GM23248 (cell line): ENCODE results near the gene TULP4. TPM values are rescaled to one million over a fixed set of nuclear protein-coding genes. Genes with fewer than 3 reads are reported as not detected.

ENCODE experiments used
- DNase-seq: peaks from one replicate; pipeline ENCODE4 v3.0.0-alpha.2; 2015
- H2AFZ ChIP-seq: fragments of 200-600 bp; sonication (generic); 2 replicates; pipeline ENCODE4 v1.6.1; 2016; ENCODE audit warnings: antibody characterized with exemption
- H3F3A ChIP-seq: fragments of 200-600 bp; sonication (generic); 2 replicates; pipeline ENCODE4 v1.6.1; 2016; ENCODE audit warnings: mild to moderate bottlenecking, antibody characterized with exemption, mixed run types; ENCODE audit not compliant: insufficient read depth
- H3K27ac ChIP-seq: fragments of 200-600 bp; sonication (generic); 2 replicates; pipeline ENCODE4 v1.5.1; 2016; ENCODE audit warnings: mild to moderate bottlenecking
- H3K27me3 ChIP-seq: fragments of 200-600 bp; sonication (generic); replicated peaks from 2 replicates; pipeline ENCODE4 v1.6.1; 2016; ENCODE audit warnings: mild to moderate bottlenecking; ENCODE audit not compliant: insufficient read depth
- H3K36me3 ChIP-seq: fragments of 200-600 bp; sonication (generic); 2 replicates; pipeline ENCODE4 v1.6.1; 2016; ENCODE audit warnings: low read depth, mild to moderate bottlenecking
- H3K4me1 ChIP-seq: fragments of 200-600 bp; sonication (generic); 2 replicates; pipeline ENCODE4 v1.6.1; 2016; ENCODE audit warnings: mild to moderate bottlenecking; ENCODE audit not compliant: insufficient read depth
- H3K4me2 ChIP-seq: fragments of 200-600 bp; sonication (generic); one replicate; pipeline ENCODE4 v1.6.1; 2016; ENCODE audit warnings: mild to moderate bottlenecking; ENCODE audit not compliant: unreplicated experiment
- H3K4me3 ChIP-seq: fragments of 200-600 bp; sonication (generic); 2 replicates; pipeline ENCODE4 v1.5.1; 2016; ENCODE audit warnings: mild to moderate bottlenecking
- H3K79me2 ChIP-seq: fragments of 200-600 bp; sonication (generic); 2 replicates; pipeline ENCODE4 v1.6.1; 2016; ENCODE audit warnings: mild to moderate bottlenecking; ENCODE audit not compliant: insufficient read depth
- H3K9ac ChIP-seq: fragments of 200-600 bp; sonication (generic); 2 replicates; pipeline ENCODE4 v1.6.1; 2016; ENCODE audit warnings: mild to moderate bottlenecking
- H3K9me2 ChIP-seq: fragments of 200-600 bp; sonication (generic); 2 replicates; pipeline ENCODE4 v1.6.1; 2016; ENCODE audit warnings: mixed run types, mild to moderate bottlenecking, moderate library complexity; ENCODE audit not compliant: insufficient read depth
- H3K9me3 ChIP-seq: fragments of 200-600 bp; sonication (generic); one replicate; pipeline ENCODE4 v1.6.1; 2017; ENCODE audit warnings: low read depth
- H4K20me1 ChIP-seq: fragments of 200-600 bp; sonication (generic); 2 replicates; pipeline ENCODE4 v1.6.0; 2016; ENCODE audit not compliant: insufficient read depth
- EZH2 ChIP-seq: fragments of 200-600 bp; sonication (generic); IDR thresholded peaks from 2 replicates; pipeline ENCODE4 v1.6.1; 2018; ENCODE audit warnings: antibody characterized with exemption, mild to moderate bottlenecking; ENCODE audit not compliant: insufficient read depth, poor library complexity, severe bottlenecking
- EZH2phosphoT487 ChIP-seq: fragments of 200-600 bp; sonication (generic); IDR thresholded peaks from 2 replicates; pipeline ENCODE4 v1.6.1; 2018; ENCODE audit warnings: antibody characterized with exemption, moderate library complexity, mild to moderate bottlenecking, low read depth; ENCODE audit not compliant: insufficient read depth
- WGBS, 2 experiments: methylation state at CpG; one replicate each; pipeline ENCODE4 v1.1.6; 2015 to 2017; ENCODE audit warnings: low lambda C conversion rate in 2 of 2, low coverage in 1 of 2; ENCODE audit errors: missing lambda C conversion rate in 2 of 2; 5-methylcytosine and 5-hydroxymethylcytosine counted together
- in situ Hi-C: fragments of 300-500 bp; cut with MboI; formaldehyde crosslinking; loops from 2 replicates; pipeline ENCODE4 v1.15.0; 2020
- polyA plus RNA-seq: library from polyadenylated mRNA; unstranded; fragments of >200 nt; fragmentation: Nextera tagmentation; extraction: Ambion mirVana; gene quantifications from 2 replicates; pipeline ENCODE4 v1.2.1, GENCODE V29; 2016
- total RNA-seq: library from RNA; depleted of rRNA; stranded (reverse); fragments of >200 nt; shearing (Covaris generic); gene quantifications from 2 replicates; pipeline ENCODE4 v1.2.3, GENCODE V29; 2014

Gene TULP4
- total and polyA plus RNA-seq, 2 experiments from 2014 or later = 21.5 to 38.7 TPM

DNA sequence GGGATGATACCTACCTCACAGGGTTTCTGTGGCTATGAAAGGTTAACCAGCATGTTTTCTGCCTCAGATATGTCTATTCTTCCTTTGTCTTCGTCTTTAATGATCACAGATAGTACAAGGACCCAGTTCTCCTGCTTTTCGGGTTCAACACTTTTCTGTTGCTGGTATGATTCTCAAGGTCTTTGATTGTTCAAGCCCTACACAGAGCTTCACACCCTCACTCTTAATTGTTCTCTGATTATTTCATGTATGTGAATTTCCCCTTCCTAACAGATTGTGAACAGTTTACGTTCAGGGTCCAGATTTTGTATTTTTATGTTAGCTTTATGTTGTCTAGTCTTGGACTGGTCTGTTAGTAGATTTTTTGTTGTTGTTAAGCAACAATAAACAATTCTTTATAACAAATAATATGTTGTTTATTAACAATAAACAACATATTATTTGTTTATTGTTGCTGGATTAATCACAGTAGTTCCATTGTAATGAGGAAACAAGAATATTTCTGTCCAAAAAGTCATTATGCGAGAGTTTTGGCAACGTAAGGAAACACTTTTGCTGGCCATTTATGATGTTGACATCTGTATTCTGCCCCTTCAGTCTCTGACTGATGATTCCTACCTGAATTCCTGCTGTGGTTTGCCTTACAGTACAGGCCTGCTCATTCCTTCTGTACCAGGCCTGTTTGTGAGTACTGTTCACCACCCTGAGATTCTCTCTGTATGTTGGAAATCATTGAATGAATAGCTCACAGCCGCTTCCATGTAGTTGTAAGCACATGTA lies 27.2 kb upstream of the TULP4 start:
- peak; percentile 15 for DNase-seq
- peak overlapping the region; percentile 74 for H3K27ac ChIP-seq
- no peak for TF ChIP-seq EZH2phosphoT487
- TF ChIP-seq EZH2 = no peak
- no peak overlapping the region for H3K4me3 ChIP-seq
- H4K20me1 ChIP-seq = no peaks in the 10 kb centered on the region
- H3K9ac ChIP-seq = peak overlapping the region; percentile 63
- no peaks in the 10 kb centered on the region for H3K9me2 ChIP-seq
- H3K4me2 ChIP-seq = no peak overlapping the region
- WGBS, 2 experiments = 94% methylated on average over 6 of the region's 6 CpGs
- H3F3A ChIP-seq = peaks cover 29% of the 10 kb centered on the region
- no peaks in the 10 kb centered on the region for H3K9me3 ChIP-seq
- peaks cover 29% of the 10 kb centered on the region for H3K4me1 ChIP-seq
- no peaks in the 10 kb centered on the region for H3K36me3 ChIP-seq
- H3K79me2 ChIP-seq = peaks cover 59% of the 10 kb centered on the region
- no peaks in the 10 kb centered on the region for H3K27me3 ChIP-seq
- in situ Hi-C loops = no loop called here
- H2AFZ ChIP-seq = no peak overlapping the region

DNA sequence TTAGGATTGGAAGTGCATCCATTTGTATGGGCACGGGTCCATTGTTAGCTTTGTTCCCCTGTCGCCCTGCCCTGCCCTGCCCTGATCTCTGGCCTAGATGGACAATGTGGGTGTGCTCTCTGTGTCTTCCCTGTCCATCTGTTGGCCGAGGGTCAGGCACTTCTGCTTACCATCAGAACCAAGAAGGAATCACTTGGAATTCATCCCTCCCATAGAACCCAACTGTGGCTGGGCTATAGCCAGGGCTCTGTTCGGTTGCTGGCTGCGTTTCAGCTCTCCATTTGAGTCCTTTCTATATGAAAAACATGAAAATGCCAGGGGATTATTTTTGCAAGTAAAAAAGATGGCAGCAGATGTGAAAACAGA lies 26.6 kb upstream of the TULP4 start:
- H3K9me2 ChIP-seq = no peaks in the 10 kb centered on the region
- no peak overlapping the region for H2AFZ ChIP-seq
- 71 to 73% methylated on average over 5 of the region's 5 CpGs for WGBS, 2 experiments
- H3K9ac ChIP-seq = no peak overlapping the region; the same call in 1 of the 2 replicates
- DNase-seq = no peak
- H3K9me3 ChIP-seq = no peaks in the 10 kb centered on the region
- peaks cover 64% of the 10 kb centered on the region for H3K79me2 ChIP-seq
- H4K20me1 ChIP-seq = no peaks in the 10 kb centered on the region
- H3K27me3 ChIP-seq = no peaks in the 10 kb centered on the region
- H3K27ac ChIP-seq = peak overlapping the region; percentile 67; the same call in 1 of the 2 replicates
- no peak overlapping the region for H3K4me2 ChIP-seq
- TF ChIP-seq EZH2phosphoT487 = no peak
- TF ChIP-seq EZH2 = no peak
- H3F3A ChIP-seq = peaks cover 29% of the 10 kb centered on the region
- in situ Hi-C loops = no loop called here
- H3K4me1 ChIP-seq = peaks cover 29% of the 10 kb centered on the region
- H3K36me3 ChIP-seq = no peaks in the 10 kb centered on the region
- H3K4me3 ChIP-seq = no peak overlapping the region

DNA sequence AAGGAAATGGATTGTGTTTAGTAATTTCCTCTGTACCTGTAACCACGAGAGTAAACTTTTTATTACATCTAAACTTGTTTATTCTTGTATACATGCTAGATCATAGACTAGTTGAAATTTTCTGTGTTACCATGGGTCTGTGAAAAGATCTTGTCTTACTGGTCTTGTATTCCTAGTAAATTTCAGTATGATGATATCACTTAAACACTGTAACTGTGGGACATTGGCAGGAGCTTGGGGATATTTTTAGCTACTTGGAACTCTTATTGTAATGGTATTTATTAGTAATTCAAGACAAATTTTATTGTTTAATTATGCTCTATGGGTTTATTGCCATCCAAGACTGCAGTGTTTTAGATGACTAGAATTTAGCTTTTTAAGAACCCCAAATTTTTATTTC lies 25.9 kb upstream of the TULP4 start:
- Histone ChIP-seq H3K27me3 (no peaks in the 10 kb centered on the region), H3K79me2 (peaks cover 62% of the 10 kb centered on the region), H3K4me1 (peaks cover 29% of the 10 kb centered on the region), H3K9me3 (no peaks in the 10 kb centered on the region), H4K20me1 (no peaks in the 10 kb centered on the region), H2AFZ (no peak overlapping the region), H3K4me2 (peak overlapping the region; percentile 67), H3K4me3 (no peak overlapping the region), H3F3A (peaks cover 29% of the 10 kb centered on the region), H3K9ac (peak overlapping the region; percentile 48), H3K27ac (peak overlapping the region; percentile 67), H3K36me3 (no peaks in the 10 kb centered on the region), H3K9me2 (no peaks in the 10 kb centered on the region)
- TF ChIP-seq EZH2 (no peak), EZH2phosphoT487 (no peak)
- in situ Hi-C loops = no loop called here
- 6 to 11% methylated on average over 1 of the region's 1 CpG for WGBS, 2 experiments
- DNase-seq = peak; percentile 83

DNA sequence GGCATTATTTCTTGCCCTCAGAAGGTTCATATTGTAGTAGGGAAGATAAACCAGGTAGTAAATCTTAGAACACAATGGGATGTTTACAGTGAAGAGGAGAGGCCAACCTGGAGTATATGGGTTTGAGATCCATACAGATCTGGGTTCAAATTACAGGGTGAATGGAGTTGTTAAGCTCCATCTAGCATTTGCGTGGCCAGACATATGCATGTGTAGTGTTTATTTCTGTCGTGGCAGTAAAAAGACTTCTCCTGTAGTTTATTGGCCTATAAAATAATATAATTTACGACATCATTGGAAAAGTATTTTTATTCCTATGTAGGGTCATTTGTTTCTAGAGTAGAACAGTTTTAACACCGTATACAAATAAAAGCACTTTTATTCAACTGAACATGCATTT lies 25.2 kb upstream of the TULP4 start:
- H3K27ac ChIP-seq = peak overlapping the region; percentile 67

More for the DNA sequence above, 25.2 kb upstream of the TULP4 start:
- TF ChIP-seq EZH2phosphoT487 (no peak), EZH2 (no peak)
- no peak overlapping the region for H3K9ac ChIP-seq
- peaks cover 29% of the 10 kb centered on the region for H3K4me1 ChIP-seq
- peaks cover 29% of the 10 kb centered on the region for H3F3A ChIP-seq
- in situ Hi-C loops = no loop called here
- no peaks in the 10 kb centered on the region for H4K20me1 ChIP-seq
- no peak overlapping the region for H2AFZ ChIP-seq
- H3K36me3 ChIP-seq = no peaks in the 10 kb centered on the region
- H3K9me3 ChIP-seq = no peaks in the 10 kb centered on the region
- no peaks in the 10 kb centered on the region for H3K27me3 ChIP-seq
- H3K4me3 ChIP-seq = no peak overlapping the region
- 87 to 91% methylated on average over 4 of the region's 4 CpGs for WGBS, 2 experiments
- DNase-seq = no peak
- peak overlapping the region; percentile 67 for H3K4me2 ChIP-seq
- H3K9me2 ChIP-seq = no peaks in the 10 kb centered on the region
- H3K79me2 ChIP-seq = peaks cover 58% of the 10 kb centered on the region
